ENCODE data around the gene LRTM2. TPM values are rescaled to one million over a fixed set of nuclear protein-coding genes. Genes with fewer than 3 reads are reported as not detected.

Gene LRTM2
- total RNA-seq, 1 donor from 2014 or later: not detected

GRCh38 chr12:1855241-1855640, 34.9 kb downstream of the LRTM2 start:
- peaks cover 16% of the 10 kb centered on the region for H3K4me1 Mint-ChIP-seq (ENCODE audit: unreplicated experiment)
- H3K27ac Mint-ChIP-seq (ENCODE audit: unreplicated experiment): no peak overlapping the region

GRCh38 chr12:1857086-1857485, 36.7 kb downstream of the LRTM2 start:
- no peak for DNase-seq (ENCODE audit: extremely low spot score, unreplicated experiment)
- peaks cover 43% of the 10 kb centered on the region for H3K27me3 Mint-ChIP-seq (ENCODE audit: unreplicated experiment)
- no peaks in the 10 kb centered on the region for H3K36me3 Mint-ChIP-seq (ENCODE audit: unreplicated experiment)
- peaks cover 4% of the 10 kb centered on the region for H3K4me1 Mint-ChIP-seq (ENCODE audit: unreplicated experiment)
- H3K9me3 Mint-ChIP-seq (ENCODE audit: unreplicated experiment): no peaks in the 10 kb centered on the region
- TF ChIP-seq CTCF (IDR thresholded peaks at IDR 0.05): no peak
- H3K4me3 Mint-ChIP-seq (ENCODE audit: unreplicated experiment): no peak overlapping the region
- no peak overlapping the region for H3K27ac Mint-ChIP-seq (ENCODE audit: unreplicated experiment)

More at GRCh38 chr12:1855241-1855640, 34.9 kb downstream of the LRTM2 start:
- H3K36me3 Mint-ChIP-seq (ENCODE audit: unreplicated experiment): no peaks in the 10 kb centered on the region
- TF ChIP-seq CTCF (IDR thresholded peaks at IDR 0.05): no peak
- no peak overlapping the region for H3K4me3 Mint-ChIP-seq (ENCODE audit: unreplicated experiment)
- H3K27me3 Mint-ChIP-seq (ENCODE audit: unreplicated experiment): peaks cover 30% of the 10 kb centered on the region
- DNase-seq (ENCODE audit: extremely low spot score, unreplicated experiment): no peak
- H3K9me3 Mint-ChIP-seq (ENCODE audit: unreplicated experiment): no peaks in the 10 kb centered on the region

GRCh38 chr12:1857821-1858220, 37.5 kb downstream of the LRTM2 start:
- Mint-ChIP-seq H3K27ac (ENCODE audit: unreplicated experiment) (no peak overlapping the region), H3K36me3 (ENCODE audit: unreplicated experiment) (no peaks in the 10 kb centered on the region), H3K4me1 (ENCODE audit: unreplicated experiment) (peaks cover 6% of the 10 kb centered on the region), H3K4me3 (ENCODE audit: unreplicated experiment) (no peak overlapping the region), H3K9me3 (ENCODE audit: unreplicated experiment) (no peaks in the 10 kb centered on the region), H3K27me3 (ENCODE audit: unreplicated experiment) (peaks cover 49% of the 10 kb centered on the region)
- no peak for TF ChIP-seq CTCF (IDR thresholded peaks at IDR 0.05)
- DNase-seq (ENCODE audit: extremely low spot score, unreplicated experiment): no peak

- H3K4me1 Mint-ChIP-seq (ENCODE audit: unreplicated experiment): peaks cover 6% of the 10 kb centered on the region
- no peak for DNase-seq (ENCODE audit: extremely low spot score, unreplicated experiment)
- H3K36me3 Mint-ChIP-seq (ENCODE audit: unreplicated experiment): no peaks in the 10 kb centered on the region
- H3K27ac Mint-ChIP-seq (ENCODE audit: unreplicated experiment): no peak overlapping the region
- H3K9me3 Mint-ChIP-seq (ENCODE audit: unreplicated experiment): no peaks in the 10 kb centered on the region
- H3K27me3 Mint-ChIP-seq (ENCODE audit: unreplicated experiment): peaks cover 55% of the 10 kb centered on the region
- no peak for TF ChIP-seq CTCF (IDR thresholded peaks at IDR 0.05)
- H3K4me3 Mint-ChIP-seq (ENCODE audit: unreplicated experiment): no peak overlapping the region
Measured at GRCh38 chr12:1858456-1858855, 38.1 kb downstream of the LRTM2 start.

- peaks cover 6% of the 10 kb centered on the region for H3K4me1 Mint-ChIP-seq (ENCODE audit: unreplicated experiment)
- H3K36me3 Mint-ChIP-seq (ENCODE audit: unreplicated experiment): no peaks in the 10 kb centered on the region
- no peak overlapping the region for H3K27ac Mint-ChIP-seq (ENCODE audit: unreplicated experiment)
- peaks cover 54% of the 10 kb centered on the region for H3K27me3 Mint-ChIP-seq (ENCODE audit: unreplicated experiment)
- no peak for TF ChIP-seq CTCF (IDR thresholded peaks at IDR 0.05)
- no peak overlapping the region for H3K4me3 Mint-ChIP-seq (ENCODE audit: unreplicated experiment)
- no peaks in the 10 kb centered on the region for H3K9me3 Mint-ChIP-seq (ENCODE audit: unreplicated experiment)
- no peak for DNase-seq (ENCODE audit: extremely low spot score, unreplicated experiment)
Measured at GRCh38 chr12:1859643-1860042, 39.3 kb downstream of the LRTM2 start.
